SIG-M5 treated with dmso at 0.1 percent for 504 hours (cell line): Measurements from ENCODE around the gene AKAP12.
A peak's percentile ranks its signal among the peaks of the same experiment; 100 is the strongest.

Experiments
- DNase-seq: peaks from one replicate; lab custom pipeline; 2025; ENCODE audit not compliant: unreplicated experiment; lab: John Stamatoyannopoulos, UW

Gene AKAP12

GRCh38 chr6:151276112-151276740, 36.5 kb downstream of the AKAP12 start:
- DNase-seq: no peak

- no peak for DNase-seq
Measured at GRCh38 chr6:151279891-151280290, 40.1 kb downstream of the AKAP12 start.

- DNase-seq: no peak
Measured at GRCh38 chr6:151280859-151281258, 41.1 kb downstream of the AKAP12 start.

GRCh38 chr6:151284012-151284411, 44.2 kb downstream of the AKAP12 start:
- DNase-seq: no peak

- no peak for DNase-seq
Measured at GRCh38 chr6:151284548-151285017, 44.8 kb downstream of the AKAP12 start.

GRCh38 chr6:151285122-151285521, 45.4 kb downstream of the AKAP12 start:
- no peak for DNase-seq

- DNase-seq: no peak
Measured at GRCh38 chr6:151286214-151286613, 46.4 kb downstream of the AKAP12 start.

GRCh38 chr6:151288712-151289398, 49.1 kb downstream of the AKAP12 start:
- DNase-seq: no peak

- peak; percentile 24 for DNase-seq
Measured at GRCh38 chr6:151289399-151290007, 49.7 kb downstream of the AKAP12 start.

GRCh38 chr6:151290877-151291721, 51.3 kb downstream of the AKAP12 start:
- no peak for DNase-seq

GRCh38 chr6:151291722-151292059, 51.9 kb downstream of the AKAP12 start:
- DNase-seq: no peak

GRCh38 chr6:151292974-151293687, 53.4 kb downstream of the AKAP12 start:
- no peak for DNase-seq

GRCh38 chr6:151293688-151294016, 53.9 kb downstream of the AKAP12 start:
- no peak for DNase-seq

- DNase-seq: no peak
Measured at GRCh38 chr6:151294561-151295101, 54.9 kb downstream of the AKAP12 start.

GRCh38 chr6:151297886-151298285, 58.1 kb downstream of the AKAP12 start:
- DNase-seq: no peak

- DNase-seq: no peak
Measured at GRCh38 chr6:151299011-151299410, 59.2 kb downstream of the AKAP12 start.

- DNase-seq: no peak
Measured at GRCh38 chr6:151300267-151300991, 60.7 kb downstream of the AKAP12 start.

- no peak for DNase-seq
Measured at GRCh38 chr6:151301547-151301946, 61.8 kb downstream of the AKAP12 start.

GRCh38 chr6:151303231-151303630, 63.5 kb downstream of the AKAP12 start:
- no peak for DNase-seq

GRCh38 chr6:151306269-151306783, 66.6 kb downstream of the AKAP12 start:
- DNase-seq: no peak
